Naive thymus-derived CD4-positive, alpha-beta T cell (primary cell): Measurements from ENCODE around the gene RFWD3. TPM values are rescaled to one million over a fixed set of nuclear protein-coding genes. Genes with fewer than 3 reads are reported as not detected.

ENCODE experiments used
- ATAC-seq: fragments of 150-1000 bp; cut with Tn5 transposase; 2 replicates; pipeline ENCODE4 v1.10.0; 2021; ENCODE audit warnings: mild to moderate bottlenecking, moderate library complexity
- CTCF ChIA-PET: fragments of 350-600 bp; sonication (Branson Sonifier 250); formaldehyde crosslinking; loops from one replicate; lab custom pipeline; 2021; ENCODE audit warnings: antibody characterized with exemption; lab: Charles Lee
- POLR2A ChIA-PET: fragments of 350-600 bp; sonication (Branson Sonifier 250); formaldehyde crosslinking; loops from one replicate; lab custom pipeline; 2021; ENCODE audit warnings: antibody characterized with exemption, inconsistent platforms; lab: Charles Lee
- DNase-seq, 9 donors: peaks; one replicate each; pipeline versions ENCODE4 v3.0.0 to v3.0.0-alpha.2; 2020 to 2022; ENCODE audit warnings: mixed read lengths in 1 of 9
- H3K27ac ChIP-seq: one replicate; pipeline ENCODE4 v1.7.0; 2013; ENCODE audit warnings: mild to moderate bottlenecking, low read depth, low read length, moderate library complexity
- H3K27me3 ChIP-seq, 2 donors: one replicate each; pipeline ENCODE4 v1.7.0; 2013; ENCODE audit warnings: low read length in 2 of 2, mild to moderate bottlenecking in 2 of 2, moderate library complexity in 2 of 2; ENCODE audit not compliant: control insufficient read depth in 2 of 2, insufficient read depth in 2 of 2
- H3K36me3 ChIP-seq, 3 experiments: 1 replicate in 2 of 3; 2 replicates in 1 of 3; pipeline ENCODE4 v1.7.0; 2013; ENCODE audit warnings: low read length in 3 of 3, mild to moderate bottlenecking in 3 of 3, moderate library complexity in 1 of 3; ENCODE audit not compliant: insufficient read depth in 3 of 3, control insufficient read depth in 2 of 3
- H3K4me1 ChIP-seq, 2 donors: one replicate each; pipeline ENCODE4 v1.7.0; 2013; ENCODE audit warnings: low read length in 2 of 2, mild to moderate bottlenecking in 2 of 2, moderate library complexity in 1 of 2; ENCODE audit not compliant: control insufficient read depth in 2 of 2, insufficient read depth in 2 of 2
- H3K4me3 ChIP-seq: 2 replicates; pipeline ENCODE4 v1.7.0; 2013; ENCODE audit warnings: mild to moderate bottlenecking, low read length
- H3K9me3 ChIP-seq, 3 experiments: 1 replicate in 2 of 3; 2 replicates in 1 of 3; pipeline ENCODE4 v1.7.0; 2013; ENCODE audit warnings: low read length in 3 of 3; ENCODE audit not compliant: control insufficient read depth in 2 of 3
- H3K27ac Mint-ChIP-seq, 9 donors: one replicate each; pipeline ENCODE4 v1.8.0; 2020 to 2022; ENCODE audit warnings: mixed read lengths in 9 of 9, mild to moderate bottlenecking in 8 of 9, moderate library complexity in 5 of 9, inconsistent platforms in 2 of 9
- H3K27me3 Mint-ChIP-seq, 5 donors: one replicate each; pipeline ENCODE4 v1.8.0; 2021 to 2022; ENCODE audit warnings: mixed read lengths in 5 of 5, mild to moderate bottlenecking in 1 of 5
- H3K36me3 Mint-ChIP-seq, 5 donors: one replicate each; pipeline ENCODE4 v1.8.0; 2020 to 2022; ENCODE audit warnings: mixed read lengths in 5 of 5, mild to moderate bottlenecking in 3 of 5, inconsistent platforms in 1 of 5
- H3K4me1 Mint-ChIP-seq, 7 donors: one replicate each; pipeline ENCODE4 v1.8.0; 2020 to 2022; ENCODE audit warnings: mixed read lengths in 7 of 7, mild to moderate bottlenecking in 3 of 7, inconsistent platforms in 1 of 7
- H3K4me3 Mint-ChIP-seq, 10 donors: one replicate each; pipeline ENCODE4 v1.8.0; 2020 to 2022; ENCODE audit warnings: mild to moderate bottlenecking in 10 of 10, mixed read lengths in 10 of 10, moderate library complexity in 6 of 10, inconsistent platforms in 2 of 10
- H3K9me3 Mint-ChIP-seq, 11 donors: one replicate each; pipeline ENCODE4 v1.8.0; 2020 to 2022; ENCODE audit warnings: mixed read lengths in 11 of 11, mild to moderate bottlenecking in 4 of 11, inconsistent platforms in 1 of 11, moderate library complexity in 1 of 11
- intact Hi-C, 2 donors: fragments of 100-400 bp; cut with micrococcal nuclease; formaldehyde crosslinking; loops; one replicate each; pipeline ENCODE4 v1.15.1; 2023
- polyA plus RNA-seq, 2 donors: library from polyadenylated mRNA; unstranded; fragments of 300-500 nt; fragmentation: Illumina TruSeq; gene quantifications; one replicate each; pipeline ENCODE4 v1.2.3, GENCODE V29; 2021
- total RNA-seq, 6 experiments: library from RNA in 5 of 6; stranded (reverse) in 5 of 6; gene quantifications; 1 replicate in 5 of 6; 2 replicates in 1 of 6; pipeline ENCODE4 v1.2.3 and lab custom pipeline; 2021 to 2026

RFWD3 gene
- total and polyA plus RNA-seq, 7 experiments from 2014 or later, result 16.9 to 88.0 (median 46.6) TPM

- Histone ChIP-seq H3K27ac (peak overlapping the region; percentile 2), H3K36me3 (peaks cover 29 to 94% (median 33%) of the 10 kb centered on the region in 3 experiments), H3K27me3 (no peaks in the 10 kb centered on the region), H3K9me3 (no peaks in the 10 kb centered on the region), H3K4me3 (no peak overlapping the region), H3K4me1 (no peaks in the 10 kb centered on the region)
- ChIA-PET CTCF (no interaction called here), POLR2A (interaction anchor here (0.6 to 1.0 kb wide), 2 partner anchors 62 to 145 kb away, joined by 3 read pairs; no protein-coding TSS in a partner anchor)
- ATAC-seq (no peak), DNase-seq (no peak)
- H3K27ac Mint-ChIP-seq, result peak overlapping the region in 6 of 9 donors; percentile 9 to 76 (median 38)
- H3K36me3 Mint-ChIP-seq, result peaks cover 11 to 69% (median 28%) of the 10 kb centered on the region in 5 donors
- intact Hi-C loops, result no loop called here
- peaks cover 5 to 29% (median 6%) of the 10 kb centered on the region in 7 donors for H3K4me1 Mint-ChIP-seq
- H3K9me3 Mint-ChIP-seq, result no peaks in the 10 kb centered on the region
- H3K27me3 Mint-ChIP-seq, result no peaks in the 10 kb centered on the region
- H3K4me3 Mint-ChIP-seq, result no peak overlapping the region
Observed at GRCh38 chr16:74627506-74628220, 39.0 kb downstream of the RFWD3 start.

- peak overlapping the region in 4 of 9 donors; percentile 20 to 54 (median 42) for H3K27ac Mint-ChIP-seq
Observed at GRCh38 chr16:74626741-74627416, 39.8 kb downstream of the RFWD3 start.

GRCh38 chr16:74625500-74626350 lies 41.0 kb downstream of the RFWD3 start:
- intact Hi-C loops, result no loop called here

More at GRCh38 chr16:74626741-74627416, 39.8 kb downstream of the RFWD3 start:
- Mint-ChIP-seq H3K36me3 (peaks cover 11 to 66% (median 28%) of the 10 kb centered on the region in 5 donors), H3K27me3 (no peaks in the 10 kb centered on the region), H3K4me1 (peaks cover 5 to 29% (median 6%) of the 10 kb centered on the region in 7 donors), H3K4me3 (no peak overlapping the region), H3K9me3 (no peaks in the 10 kb centered on the region)
- H3K4me1 ChIP-seq, result no peaks in the 10 kb centered on the region
- H3K36me3 ChIP-seq, result peaks cover 21 to 94% (median 36%) of the 10 kb centered on the region in 3 experiments
- ChIA-PET CTCF (no interaction called here), POLR2A (interaction anchor here (1.0 kb wide), 1 partner anchor 144 kb away, joined by 3 read pairs; no protein-coding TSS in a partner anchor)
- intact Hi-C loops, result no loop called here
- H3K4me3 ChIP-seq, result no peak overlapping the region
- peak overlapping the region; percentile 2 for H3K27ac ChIP-seq
- no peaks in the 10 kb centered on the region for H3K9me3 ChIP-seq
- H3K27me3 ChIP-seq, result no peaks in the 10 kb centered on the region
- no peak for ATAC-seq
- DNase-seq, result no peak

GRCh38 chr16:74623839-74624235 lies 42.8 kb downstream of the RFWD3 start:
- POLR2A ChIA-PET, result no interaction called here
- CTCF ChIA-PET, result interaction anchor here (0.7 to 1.7 kb wide), 3 partner anchors 50 to 170 kb away, joined by 3 to 8 read pairs (median 4); no protein-coding TSS in a partner anchor
- peaks cover 5 to 23% (median 9%) of the 10 kb centered on the region in 7 donors for H3K4me1 Mint-ChIP-seq
- no peak overlapping the region for H3K4me3 Mint-ChIP-seq
- Histone ChIP-seq H3K4me1 (no peaks in the 10 kb centered on the region), H3K27ac (no peak overlapping the region), H3K36me3 (peaks cover 17 to 71% (median 23%) of the 10 kb centered on the region in 3 experiments), H3K9me3 (no peaks in the 10 kb centered on the region), H3K4me3 (no peak overlapping the region), H3K27me3 (no peaks in the 10 kb centered on the region)
- peaks cover 14 to 56% (median 27%) of the 10 kb centered on the region in 5 donors for H3K36me3 Mint-ChIP-seq
- no peak for DNase-seq
- no peak for ATAC-seq
- intact Hi-C loops, result loop anchor here in 1 of 2 donors (1.0 to 2.0 kb wide), 3 partner anchors 17 to 123 kb away; partner anchors contain the start of gene GLG1
- H3K27ac Mint-ChIP-seq, result no peak overlapping the region
- no peaks in the 10 kb centered on the region for H3K27me3 Mint-ChIP-seq
- no peaks in the 10 kb centered on the region for H3K9me3 Mint-ChIP-seq

More at GRCh38 chr16:74625500-74626350, 41.0 kb downstream of the RFWD3 start:
- Histone ChIP-seq H3K27me3 (no peaks in the 10 kb centered on the region), H3K36me3 (peaks cover 21 to 85% (median 36%) of the 10 kb centered on the region in 3 experiments), H3K4me1 (no peaks in the 10 kb centered on the region), H3K9me3 (no peaks in the 10 kb centered on the region), H3K4me3 (no peak overlapping the region), H3K27ac (no peak overlapping the region)
- Mint-ChIP-seq H3K27me3 (no peaks in the 10 kb centered on the region), H3K27ac (peak overlapping the region in 1 of 9 donors; percentile 21), H3K4me1 (peaks cover 5 to 29% (median 9%) of the 10 kb centered on the region in 7 donors), H3K9me3 (no peaks in the 10 kb centered on the region), H3K36me3 (peaks cover 11 to 69% (median 32%) of the 10 kb centered on the region in 5 donors), H3K4me3 (no peak overlapping the region)
- DNase-seq, result no peak
- POLR2A ChIA-PET, result interaction anchor here (0.6 kb wide), 2 partner anchors 14 to 16 kb away, joined by 3 read pairs; no protein-coding TSS in a partner anchor
- CTCF ChIA-PET, result interaction anchor here (0.6 to 2.0 kb wide), 4 partner anchors 20 to 150 kb away, joined by 3 to 8 read pairs (median 4); no protein-coding TSS in a partner anchor
- no peak for ATAC-seq

- no peaks in the 10 kb centered on the region for H3K9me3 Mint-ChIP-seq
- Histone ChIP-seq H3K27me3 (no peaks in the 10 kb centered on the region), H3K4me3 (no peak overlapping the region), H3K4me1 (no peaks in the 10 kb centered on the region), H3K36me3 (peaks cover 15 to 65% (median 23%) of the 10 kb centered on the region in 3 experiments), H3K9me3 (no peaks in the 10 kb centered on the region), H3K27ac (no peak overlapping the region)
- intact Hi-C loops, result loop anchor here in 1 of 2 donors (1.0 to 2.0 kb wide), 3 partner anchors 16 to 123 kb away; partner anchors contain the start of gene GLG1
- no peaks in the 10 kb centered on the region for H3K27me3 Mint-ChIP-seq
- ATAC-seq, result peak; percentile 78
- POLR2A ChIA-PET, result interaction anchor here (0.6 to 1.4 kb wide), 5 partner anchors 15 to 22 kb away, joined by 3 to 6 read pairs (median 4); partner anchors contain the start of gene GLG1
- peak in 6 of 9 donors; percentile 29 to 59 (median 53) for DNase-seq
- H3K4me1 Mint-ChIP-seq, result peaks cover 5 to 18% (median 9%) of the 10 kb centered on the region in 7 donors
- H3K27ac Mint-ChIP-seq, result peak overlapping the region in 5 of 9 donors; percentile 20 to 78 (median 49)
- peaks cover 14 to 53% (median 23%) of the 10 kb centered on the region in 5 donors for H3K36me3 Mint-ChIP-seq
- no peak overlapping the region for H3K4me3 Mint-ChIP-seq
- CTCF ChIA-PET, result interaction anchor here (0.6 to 1.7 kb wide), 16 partner anchors 15 to 174 kb away, joined by 3 to 7 read pairs (median 4); no protein-coding TSS in a partner anchor
Observed at GRCh38 chr16:74623214-74623838, 43.4 kb downstream of the RFWD3 start.
